Epithelial cell of esophagus (primary cell): ENCODE data around the gene WFDC10B.
"Not testable (repeated sequence)": the region's sequence is repeated elsewhere in the genome, so short reads cannot be mapped to it uniquely, and the experiment has no call there.

Experiments
- DNase-seq: peaks from one replicate; pipeline ENCODE4 v3.0.0; 2010; ENCODE audit warnings: low read depth
- H3K4me3 ChIP-seq: 2 replicates; pipeline ENCODE4 v1.5.1; 2011; ENCODE audit warnings: mild to moderate bottlenecking, low read length, control low read depth
- TF ChIP-seq, protein P1 (sequence below): IDR thresholded peaks from 2 replicates; pipeline ENCODE4 v1.5.1; 2011; ENCODE audit warnings: low read depth, mild to moderate bottlenecking, low read length, control low read depth, inconsistent platforms; ENCODE audit not compliant: insufficient read depth; ENCODE audit errors: missing control alignments

WFDC10B gene

DNA sequence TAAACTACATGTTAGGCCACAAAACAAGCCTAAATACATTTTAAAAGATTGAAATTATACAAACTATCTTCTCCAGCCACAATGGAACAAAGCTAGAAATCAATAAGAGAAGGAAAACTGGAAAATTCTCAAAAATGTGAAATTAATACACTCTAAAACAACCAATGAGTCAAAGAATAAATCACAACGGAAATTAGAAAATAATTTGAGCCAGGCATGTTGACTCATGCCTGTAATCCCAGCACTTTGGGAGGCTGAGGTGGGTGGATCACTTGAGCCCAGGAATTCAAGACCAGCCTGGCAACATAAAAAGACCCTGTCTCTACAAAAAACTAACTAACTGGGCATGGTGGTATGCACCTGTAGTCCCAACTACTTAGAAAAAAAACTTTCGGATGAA is 9.3 kb downstream of the WFDC10B start:
- H3K4me3 ChIP-seq: no peak overlapping the region
- TF ChIP-seq, protein P1, sequence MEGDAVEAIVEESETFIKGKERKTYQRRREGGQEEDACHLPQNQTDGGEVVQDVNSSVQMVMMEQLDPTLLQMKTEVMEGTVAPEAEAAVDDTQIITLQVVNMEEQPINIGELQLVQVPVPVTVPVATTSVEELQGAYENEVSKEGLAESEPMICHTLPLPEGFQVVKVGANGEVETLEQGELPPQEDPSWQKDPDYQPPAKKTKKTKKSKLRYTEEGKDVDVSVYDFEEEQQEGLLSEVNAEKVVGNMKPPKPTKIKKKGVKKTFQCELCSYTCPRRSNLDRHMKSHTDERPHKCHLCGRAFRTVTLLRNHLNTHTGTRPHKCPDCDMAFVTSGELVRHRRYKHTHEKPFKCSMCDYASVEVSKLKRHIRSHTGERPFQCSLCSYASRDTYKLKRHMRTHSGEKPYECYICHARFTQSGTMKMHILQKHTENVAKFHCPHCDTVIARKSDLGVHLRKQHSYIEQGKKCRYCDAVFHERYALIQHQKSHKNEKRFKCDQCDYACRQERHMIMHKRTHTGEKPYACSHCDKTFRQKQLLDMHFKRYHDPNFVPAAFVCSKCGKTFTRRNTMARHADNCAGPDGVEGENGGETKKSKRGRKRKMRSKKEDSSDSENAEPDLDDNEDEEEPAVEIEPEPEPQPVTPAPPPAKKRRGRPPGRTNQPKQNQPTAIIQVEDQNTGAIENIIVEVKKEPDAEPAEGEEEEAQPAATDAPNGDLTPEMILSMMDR: no peak
- DNase-seq: peak; percentile 6

DNA sequence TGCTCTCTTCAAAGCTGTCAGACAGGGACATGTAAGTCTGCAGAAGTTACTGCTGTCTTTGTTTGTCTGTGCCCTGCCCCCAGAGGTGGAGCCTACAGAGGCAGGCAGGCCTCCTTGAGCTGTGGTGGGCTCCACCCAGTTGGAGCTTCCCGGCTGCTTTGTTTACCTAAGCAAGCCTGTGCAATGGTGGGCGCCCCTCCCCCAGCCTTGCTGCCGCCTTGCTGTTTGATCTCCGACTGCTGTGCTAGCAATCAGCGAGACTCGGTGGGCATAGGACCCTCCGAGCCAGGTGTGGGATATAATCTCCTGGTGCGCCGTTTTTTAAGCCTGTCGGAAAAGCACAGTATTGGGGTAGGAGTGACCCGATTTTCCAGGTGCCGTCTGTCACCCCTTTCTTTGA is 11.5 kb downstream of the WFDC10B start:
- not testable (repeated sequence) for DNase-seq, H3K4me3 ChIP-seq

DNA sequence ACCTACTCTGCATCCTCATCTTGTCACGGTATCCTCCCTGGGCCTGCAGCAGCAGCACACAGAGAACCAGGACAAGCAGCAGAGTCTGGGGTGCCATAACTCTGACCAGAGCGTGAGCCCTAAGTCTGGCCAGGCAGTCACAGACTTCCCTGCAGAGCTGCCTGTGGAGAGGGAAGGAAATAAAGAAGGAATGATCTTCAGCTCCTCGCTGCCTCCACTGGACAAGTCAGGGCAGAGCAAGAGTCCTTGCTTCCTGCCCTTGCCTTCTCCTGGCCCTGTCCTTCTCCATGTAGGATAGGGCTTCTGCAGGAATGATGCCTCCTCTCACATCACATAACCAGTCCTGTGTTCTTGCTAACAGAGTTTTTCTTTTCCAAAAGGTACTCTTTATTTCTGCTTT is 18.9 kb downstream of the WFDC10B start:
- no peak overlapping the region for H3K4me3 ChIP-seq
- peak; percentile 35 for DNase-seq

DNA sequence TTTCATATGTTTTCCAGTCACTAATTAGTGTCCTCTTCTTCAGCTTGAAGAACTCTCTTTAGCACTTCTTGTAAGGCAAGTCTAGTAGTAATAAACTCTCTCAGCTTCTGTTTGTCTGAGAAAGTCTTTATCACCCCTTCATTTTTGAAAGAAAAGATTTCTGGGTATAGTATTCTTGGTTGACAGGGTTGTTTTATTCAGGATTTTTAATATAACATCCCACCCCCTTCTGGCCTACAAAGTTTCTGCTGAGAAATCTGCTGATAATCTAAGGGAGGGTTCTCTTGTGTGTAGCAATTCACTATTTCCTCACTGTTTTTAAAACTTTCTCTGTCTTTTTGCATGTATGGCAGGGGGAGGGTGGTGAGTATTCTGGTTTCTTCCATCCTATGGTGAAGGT is 25.2 kb downstream of the WFDC10B start:
- H3K4me3 ChIP-seq: no peak overlapping the region
- TF ChIP-seq, protein P1: no peak
- no peak for DNase-seq

More for the DNA sequence above, 18.9 kb downstream of the WFDC10B start:
- TF ChIP-seq, protein P1: peak; percentile 34

DNA sequence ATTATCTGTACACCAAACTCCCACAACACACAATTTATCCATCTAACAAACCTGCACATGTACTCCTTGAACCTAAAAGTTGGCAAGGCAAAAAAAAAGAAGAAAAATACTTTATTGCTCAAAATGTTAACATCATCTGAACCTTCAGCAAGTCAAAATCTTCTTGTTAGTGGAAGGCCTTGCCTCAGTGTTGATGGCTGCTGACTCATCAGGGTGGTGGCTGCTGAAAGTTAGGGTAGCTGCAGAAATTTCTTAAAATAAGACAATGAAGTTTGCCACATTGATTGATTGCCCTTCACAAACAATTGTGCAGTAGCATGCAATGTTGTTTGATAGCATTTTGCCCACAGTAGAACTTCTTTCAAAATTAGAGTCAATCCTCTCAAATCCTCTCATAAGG is 32.1 kb downstream of the WFDC10B start:
- TF ChIP-seq, protein P1: no peak
- no peak for DNase-seq

DNA sequence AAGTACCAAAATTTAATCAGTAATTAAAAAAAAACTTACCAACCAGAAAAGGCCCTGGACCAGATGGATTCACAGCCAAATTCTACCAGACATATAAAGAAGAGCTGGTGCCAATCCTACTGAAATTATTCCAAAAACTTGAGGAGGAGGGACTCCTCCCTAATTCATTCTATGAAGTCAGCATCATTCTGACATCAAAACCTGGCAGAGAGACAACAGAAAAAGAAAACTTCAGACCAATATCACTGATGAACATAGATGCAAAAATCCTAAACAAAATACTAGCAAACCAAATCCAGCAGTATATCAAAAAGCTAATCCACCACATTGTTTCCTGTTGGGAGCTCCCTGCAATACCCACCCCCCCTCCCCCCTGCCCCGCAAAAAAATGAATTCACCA is 34.7 kb downstream of the WFDC10B start, which contains the start of gene WFDC11:
Gene WFDC11, minus strand, starts transcription at position 101 of the 400 bp plus-strand sequence. CDS start 19,639 bp downstream, outside the sequence.
- DNase-seq: no peak
- H3K4me3 ChIP-seq: no peak within 1 kb of the TSS
- TF ChIP-seq, protein P1: no peak

More for the DNA sequence above, 32.1 kb downstream of the WFDC10B start:
- no peak overlapping the region for H3K4me3 ChIP-seq

DNA sequence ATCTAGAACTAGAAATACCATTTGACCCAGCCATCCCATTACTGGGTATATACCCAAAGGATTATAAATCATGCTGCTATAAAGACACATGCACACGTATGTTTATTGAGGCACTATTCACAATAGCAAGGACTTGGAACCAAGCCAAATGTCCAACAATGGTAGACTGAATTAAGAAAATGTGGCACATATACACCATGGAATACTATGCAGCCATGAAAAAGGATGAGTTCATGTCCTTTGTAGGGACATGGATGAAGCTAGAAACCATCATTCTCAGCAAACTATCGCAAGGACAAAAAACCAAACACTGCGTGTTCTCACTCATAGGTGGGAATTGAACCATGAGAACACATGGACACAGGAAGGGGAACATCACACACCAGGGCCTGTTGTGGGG is 47.8 kb downstream of the WFDC10B start:
- H3K4me3 ChIP-seq, DNase-seq: not testable (repeated sequence)

DNA sequence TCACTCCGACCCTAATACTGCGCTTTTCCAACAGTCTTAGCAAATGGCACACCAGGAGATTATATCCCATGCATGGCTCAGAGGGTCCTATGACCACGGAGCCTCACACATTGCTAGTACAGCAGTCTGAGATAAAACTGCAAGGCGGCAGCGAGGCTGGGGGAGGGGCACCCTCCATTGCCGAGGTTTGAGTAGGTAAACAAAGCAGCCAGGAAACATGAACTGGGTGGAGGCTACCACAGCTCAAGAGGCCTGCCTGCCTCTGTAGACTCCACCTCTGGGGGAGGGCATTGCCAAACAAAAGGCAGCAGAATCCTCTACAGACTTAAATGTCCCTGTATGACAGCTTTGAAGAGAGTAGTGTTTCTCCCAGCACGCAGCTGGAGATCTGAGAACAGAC is 53.1 kb downstream of the WFDC10B start:
- not testable (repeated sequence) for H3K4me3 ChIP-seq, DNase-seq

DNA sequence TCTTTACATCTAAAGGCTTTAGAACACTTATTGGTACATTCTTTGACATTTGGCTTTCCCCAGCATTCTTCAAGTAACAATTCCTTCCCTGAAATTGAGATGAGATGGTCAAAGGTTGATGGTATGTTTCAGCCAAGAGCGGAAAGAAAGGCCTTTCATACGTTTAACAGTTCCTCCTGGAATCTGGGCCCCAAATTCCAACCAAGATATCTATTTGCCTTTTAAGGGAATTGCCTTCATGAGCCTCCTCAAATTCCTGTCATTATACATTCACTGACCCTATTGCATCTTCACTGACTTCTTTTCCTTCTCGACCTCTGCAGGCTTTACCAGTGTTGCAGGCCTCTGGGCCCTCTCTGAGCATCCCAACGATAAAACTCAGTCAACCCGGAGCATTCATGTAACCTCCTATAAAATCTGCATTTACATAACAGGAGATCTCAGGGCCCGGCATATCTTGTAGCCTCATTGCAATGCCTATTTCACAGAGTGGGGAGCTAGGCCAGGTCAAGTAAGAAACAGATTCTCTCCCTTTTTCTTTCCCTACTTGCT is 55.4 kb downstream of the WFDC10B start:
- no peak for DNase-seq
- no peak overlapping the region for H3K4me3 ChIP-seq
- TF ChIP-seq, protein P1: no peak
